Measurements from ENCODE around the gene IL1RAP. TPM values are rescaled to one million over a fixed set of nuclear protein-coding genes. Genes with fewer than 3 reads are reported as not detected.

IL1RAP gene
- total RNA-seq, 2 donors from 2014 or later: 3.4 to 6.3 TPM

DNA sequence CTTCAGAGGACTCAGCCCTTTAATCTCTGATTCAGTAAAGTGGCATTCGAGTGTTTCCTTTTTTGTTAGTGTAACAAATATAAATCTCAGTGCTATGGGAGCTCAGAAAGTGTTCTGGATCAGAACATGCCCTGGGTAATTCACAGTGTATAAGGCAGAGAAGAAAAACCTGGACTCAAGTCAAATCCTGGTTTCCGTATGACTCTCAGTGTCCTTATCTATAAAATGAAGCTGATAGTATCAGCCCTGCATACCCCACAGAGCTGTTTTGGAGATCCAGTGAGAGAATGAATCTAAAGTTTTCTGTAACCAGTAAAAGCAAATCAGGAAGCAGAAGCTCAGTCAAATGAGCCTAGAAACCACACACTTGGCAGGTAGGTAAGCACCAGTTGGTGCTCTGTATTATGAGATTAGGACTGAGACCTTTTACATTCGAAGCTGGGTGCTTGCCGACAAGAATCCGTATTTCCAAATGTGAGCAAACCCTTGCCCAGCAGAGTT is 67.2 kb downstream of the IL1RAP start:
- TF ChIP-seq CTCF (IDR thresholded peaks at IDR 0.05): no peak
- Histone ChIP-seq H3K27ac (peak overlapping the region in 1 of 2 donors; percentile 13), H3K36me3 (no peaks in the 10 kb centered on the region), H3K4me3 (no peak overlapping the region), H3K9me3 (no peaks in the 10 kb centered on the region), H3K27me3 (no peaks in the 10 kb centered on the region), H3K4me1 (peaks cover 0 to 18% of the 10 kb centered on the region in 2 donors)
- no peak for DNase-seq (ENCODE audit: low spot score)

DNA sequence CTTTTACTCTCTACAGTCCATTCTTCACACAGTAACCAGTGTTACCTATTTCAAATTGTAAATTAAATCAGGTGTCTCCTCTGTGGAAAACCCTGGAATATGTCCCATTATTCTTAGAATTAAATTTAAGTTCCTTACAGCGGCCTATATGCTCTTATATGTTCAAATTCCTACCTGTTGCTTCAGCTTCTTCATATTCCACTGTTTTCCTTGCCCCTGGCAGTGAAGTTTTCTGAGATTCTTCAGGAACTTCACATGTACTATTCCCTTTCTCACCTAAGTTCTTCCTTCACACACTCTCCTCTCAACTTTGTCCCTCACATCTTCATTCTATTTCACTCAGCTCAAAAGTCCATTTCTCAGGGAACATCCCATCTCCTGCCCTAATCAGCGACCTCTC is 68.8 kb downstream of the IL1RAP start:
- H3K9me3 ChIP-seq: no peaks in the 10 kb centered on the region
- H3K4me1 ChIP-seq: peaks cover 0 to 26% of the 10 kb centered on the region in 2 donors

DNA sequence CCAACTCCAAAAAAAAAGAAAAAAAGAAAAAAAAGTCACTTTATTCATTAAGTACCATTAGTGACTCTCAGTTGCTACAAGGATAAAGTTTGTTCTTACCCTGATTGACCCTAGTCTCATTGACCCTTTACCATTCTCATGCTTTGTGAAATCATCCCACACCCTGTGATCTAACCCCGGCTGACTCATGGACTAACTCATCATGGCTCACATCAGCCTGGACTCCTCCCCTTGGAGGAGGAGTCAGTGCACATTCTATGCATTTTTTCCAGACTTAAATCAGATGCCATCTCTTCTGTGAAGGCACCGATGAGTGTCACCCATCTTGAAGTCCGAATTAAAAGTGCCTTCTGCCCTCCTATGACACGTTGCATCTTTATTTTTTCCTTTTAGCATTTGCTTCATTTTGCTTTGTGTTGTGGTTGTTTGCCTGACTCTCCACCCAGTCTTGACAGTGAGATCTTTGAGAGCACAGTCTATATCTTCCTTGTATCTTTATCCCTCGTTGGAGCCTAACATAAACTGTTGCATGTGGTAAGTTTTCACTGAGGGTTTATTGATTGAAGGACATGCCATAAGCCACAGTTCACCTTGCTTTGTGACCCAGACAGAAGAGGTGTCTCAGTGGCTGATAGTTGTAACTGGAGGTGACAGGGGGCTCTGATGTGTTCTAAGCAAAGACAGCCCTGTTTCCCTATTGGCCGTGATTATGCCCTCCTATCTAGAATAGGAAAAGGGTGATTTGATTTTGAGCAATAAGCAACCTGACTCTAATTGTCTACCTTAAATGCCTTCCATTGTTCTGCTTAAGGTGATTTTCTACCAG is 72.1 kb downstream of the IL1RAP start:
- Histone ChIP-seq H3K27ac (peak overlapping the region in 1 of 2 donors; percentile 9), H3K36me3 (no peaks in the 10 kb centered on the region), H3K4me1 (peaks cover 0 to 25% of the 10 kb centered on the region in 2 donors), H3K27me3 (no peaks in the 10 kb centered on the region), H3K4me3 (no peak overlapping the region), H3K9me3 (no peaks in the 10 kb centered on the region)
- no peak for TF ChIP-seq CTCF (IDR thresholded peaks at IDR 0.05)
- peak; percentile 65 for DNase-seq (ENCODE audit: low spot score)

More for the DNA sequence above, 68.8 kb downstream of the IL1RAP start:
- H3K27ac ChIP-seq: no peak overlapping the region
- no peak overlapping the region for H3K4me3 ChIP-seq
- no peak for DNase-seq (ENCODE audit: low spot score)
- no peaks in the 10 kb centered on the region for H3K27me3 ChIP-seq
- TF ChIP-seq CTCF (IDR thresholded peaks at IDR 0.05): no peak
- H3K36me3 ChIP-seq: no peaks in the 10 kb centered on the region

DNA sequence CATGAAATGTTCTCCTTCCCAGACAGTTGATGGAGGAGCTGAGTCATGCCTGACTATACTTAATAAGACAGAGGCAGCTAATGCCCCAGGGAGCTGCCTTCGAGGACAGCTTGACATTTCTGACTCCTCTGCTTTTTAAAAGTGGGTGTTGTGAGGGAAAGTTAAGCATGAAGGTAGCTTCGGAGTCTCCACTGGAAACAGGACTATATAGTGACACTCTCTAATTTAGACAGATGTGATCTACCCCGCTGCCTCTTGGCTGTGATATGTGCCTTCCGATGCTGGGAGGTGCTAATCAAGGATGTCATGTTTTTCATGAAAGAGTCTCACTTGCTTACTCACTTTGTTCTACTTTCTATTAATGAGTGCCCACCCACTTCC is 72.7 kb downstream of the IL1RAP start:
- TF ChIP-seq CTCF (IDR thresholded peaks at IDR 0.05): no peak
- peak overlapping the region in 1 of 2 donors; percentile 9 for H3K27ac ChIP-seq
- H3K27me3 ChIP-seq: no peaks in the 10 kb centered on the region
- no peak for DNase-seq (ENCODE audit: low spot score)
- H3K4me1 ChIP-seq: peaks cover 0 to 19% of the 10 kb centered on the region in 2 donors
- H3K36me3 ChIP-seq: no peaks in the 10 kb centered on the region
- H3K9me3 ChIP-seq: no peaks in the 10 kb centered on the region
- H3K4me3 ChIP-seq: no peak overlapping the region

- H3K27ac ChIP-seq: no peak overlapping the region
Observed at GRCh38 chr3:190588570-190588969, 74.7 kb downstream of the IL1RAP start.

More at GRCh38 chr3:190588570-190588969, 74.7 kb downstream of the IL1RAP start:
- Histone ChIP-seq H3K4me1 (peaks cover 0 to 18% of the 10 kb centered on the region in 2 donors), H3K9me3 (no peaks in the 10 kb centered on the region), H3K36me3 (no peaks in the 10 kb centered on the region), H3K4me3 (no peak overlapping the region), H3K27me3 (no peaks in the 10 kb centered on the region)
- no peak for DNase-seq (ENCODE audit: low spot score)
- no peak for TF ChIP-seq CTCF (IDR thresholded peaks at IDR 0.05)

Data from right atrium auricular region (tissue), 2 donors.